Suppressor macrophage (primary cell): ENCODE measurements around the gene SORD.
"Not testable (repeated sequence)": the region's sequence is repeated elsewhere in the genome, so short reads cannot be mapped to it uniquely, and the experiment has no call there.

ENCODE experiments used
- DNase-seq, 4 experiments: peaks; one replicate each; pipeline ENCODE4 v3.0.0-alpha.2; 2020 to 2022

Gene SORD

GRCh38 chr15:45069942-45070360 lies 47.0 kb downstream of the SORD start:
- DNase-seq: peak in 1 of 4 experiments; percentile 16

GRCh38 chr15:45073602-45074001 lies 50.6 kb downstream of the SORD start:
- DNase-seq: not testable (repeated sequence)

- DNase-seq: not testable (repeated sequence)
Measured at GRCh38 chr15:45075440-45076320, 52.7 kb downstream of the SORD start.

- DNase-seq: not testable (repeated sequence)
Measured at GRCh38 chr15:45077391-45077790, 54.4 kb downstream of the SORD start.

- DNase-seq: not testable (repeated sequence)
Measured at GRCh38 chr15:45079201-45079600, 56.2 kb downstream of the SORD start.

GRCh38 chr15:45079628-45080246 lies 56.7 kb downstream of the SORD start:
- not testable (repeated sequence) for DNase-seq

GRCh38 chr15:45080593-45080992 lies 57.6 kb downstream of the SORD start:
- DNase-seq: not testable (repeated sequence)

GRCh38 chr15:45082412-45082811 lies 59.4 kb downstream of the SORD start:
- not testable (repeated sequence) for DNase-seq

- DNase-seq: no peak
Measured at GRCh38 chr15:45083223-45083622, 60.2 kb downstream of the SORD start.

- DNase-seq: no peak
Measured at GRCh38 chr15:45084163-45084562, 61.2 kb downstream of the SORD start.

GRCh38 chr15:45087513-45087912 lies 64.5 kb downstream of the SORD start:
- peak in 1 of 4 experiments; percentile 22 for DNase-seq

- no peak for DNase-seq
Measured at GRCh38 chr15:45088801-45089711, 66.1 kb downstream of the SORD start.

- DNase-seq: no peak
Measured at GRCh38 chr15:45089712-45090373, 66.8 kb downstream of the SORD start.

- DNase-seq: no peak
Measured at GRCh38 chr15:45091161-45091560, 68.2 kb downstream of the SORD start.

GRCh38 chr15:45091576-45091975 lies 68.6 kb downstream of the SORD start:
- no peak for DNase-seq

GRCh38 chr15:45093013-45093412 lies 70.0 kb downstream of the SORD start:
- DNase-seq: no peak

- DNase-seq: no peak
Measured at GRCh38 chr15:45093622-45094357, 70.8 kb downstream of the SORD start.

- no peak for DNase-seq
Measured at GRCh38 chr15:45094358-45094730, 71.3 kb downstream of the SORD start.

GRCh38 chr15:45095661-45096060 lies 72.7 kb downstream of the SORD start:
- no peak for DNase-seq

- DNase-seq: no peak
Measured at GRCh38 chr15:45097466-45097865, 74.5 kb downstream of the SORD start.

- DNase-seq: no peak
Measured at GRCh38 chr15:45099549-45100165, 76.7 kb downstream of the SORD start.
